ENCODE measurements around the gene FAM217A. TPM values are rescaled to one million over a fixed set of nuclear protein-coding genes. Genes with fewer than 3 reads are reported as not detected.
"Not testable (repeated sequence)": the region's sequence is repeated elsewhere in the genome, so short reads cannot be mapped to it uniquely, and the experiment has no call there.

Gene FAM217A
- total and polyA plus RNA-seq, 10 of the 15 experiments (the other 5 are each of a cell fraction or from before 2014, with no cell fraction given), result 0.09 to 0.11 TPM; not detected in 8

- WGBS (ENCODE audit: insufficient coverage, insufficient replicate concordance, low lambda C conversion rate, missing lambda C conversion rate), result 59% methylated on average over 3 of the region's 3 CpGs
- ChIA-PET SMC1A (ENCODE audit: uncharacterized antibody, unreplicated experiment) (interaction anchor here (0.9 to 1.3 kb wide), 4 partner anchors 9 to 54 kb away, joined by 3 to 5 read pairs (median 4); no protein-coding TSS in a partner anchor), RAD21 (ENCODE audit: unreplicated experiment) (no interaction called here), CTCF (interaction anchor here (0.9 kb wide), 1 partner anchor 43 kb away, joined by 4 read pairs; no protein-coding TSS in a partner anchor), POLR2A (no interaction called here)
- Histone ChIP-seq H3K27me3 (replicated peaks in 1 of 2; ENCODE audit: control insufficient read depth in 2 of 2, insufficient read depth in 2 of 2, low read length in 1 of 2) (no peaks in the 10 kb centered on the region), H3K4me1 (ENCODE audit: control insufficient read depth, insufficient read depth, low read length) (no peaks in the 10 kb centered on the region), H3K4me3 (no peak overlapping the region), H3K9ac (ENCODE audit: control insufficient read depth, insufficient read depth, low read length) (no peak overlapping the region), H3K4me2 (ENCODE audit: control insufficient read depth, insufficient read depth) (no peak overlapping the region), H3K36me3 (ENCODE audit: control insufficient read depth in 2 of 2, insufficient read depth in 2 of 2, low read length in 1 of 2) (peaks cover 0 to 6% of the 10 kb centered on the region in 2 experiments; a peak in 1 of 4 replicates), H3K9me3 (replicated peaks; ENCODE audit: control insufficient read depth, insufficient read depth, low read length) (no peaks in the 10 kb centered on the region), H2AFZ (ENCODE audit: control insufficient read depth, low read depth, low read length) (no peak overlapping the region), H4K20me1 (ENCODE audit: control insufficient read depth, insufficient read depth) (no peaks in the 10 kb centered on the region), H3K27ac (ENCODE audit: control insufficient read depth, insufficient read depth) (no peak overlapping the region), H3K79me2 (ENCODE audit: control insufficient read depth, insufficient read depth, low read length) (no peaks in the 10 kb centered on the region)
- DNase-seq (ENCODE audit: low read depth, low spot score), result no peak
- ATAC-seq, result no peak
- in situ Hi-C loops (cut with MboI) (no loop called here), intact Hi-C loops (cut with micrococcal nuclease; ENCODE audit: unreplicated experiment) (no loop called here)
- no peak for FAIRE-seq
- TF ChIP-seq CHD4 (IDR thresholded peaks at IDR 0.05), result no peak
- no peak for TF ChIP-seq E4F1 (IDR thresholded peaks at IDR 0.05; ENCODE audit: borderline replicate concordance, partially characterized antibody)
- no peak for TF ChIP-seq YBX1 (IDR thresholded peaks at IDR 0.05)
- no peak for TF ChIP-seq NFXL1 (IDR thresholded peaks at IDR 0.05; ENCODE audit: borderline replicate concordance)
- TF ChIP-seq RB1 (IDR thresholded peaks at IDR 0.05; ENCODE audit: borderline replicate concordance), result no peak
- no peak for TF ChIP-seq GABPA (IDR thresholded peaks at IDR 0.05; ENCODE audit: low read depth)
- TF ChIP-seq PRDM15 (CRISPR knock-in tag; IDR thresholded peaks at IDR 0.05), result no peak
- BruUV-seq (replicated peaks), result no TSS peak
Measured at GRCh38 chr6:4112366-4112765, 33.4 kb upstream of the FAM217A start.

GRCh38 chr6:4109363-4109815, 30.5 kb upstream of the FAM217A start:
- H2AFZ ChIP-seq (ENCODE audit: control insufficient read depth, low read depth, low read length); intact Hi-C loops (cut with micrococcal nuclease; ENCODE audit: unreplicated experiment); FAIRE-seq; BruUV-seq (replicated peaks); H3K9ac ChIP-seq (ENCODE audit: control insufficient read depth, insufficient read depth, low read length); ATAC-seq; H3K27me3 ChIP-seq (replicated peaks in 1 of 2; ENCODE audit: control insufficient read depth in 2 of 2, insufficient read depth in 2 of 2, low read length in 1 of 2); H3K79me2 ChIP-seq (ENCODE audit: control insufficient read depth, insufficient read depth, low read length); DNase-seq (ENCODE audit: low read depth, low spot score); H3K9me3 ChIP-seq (replicated peaks; ENCODE audit: control insufficient read depth, insufficient read depth, low read length); RAD21 ChIA-PET (ENCODE audit: unreplicated experiment); H3K27ac ChIP-seq (ENCODE audit: control insufficient read depth, insufficient read depth); H3K4me2 ChIP-seq (ENCODE audit: control insufficient read depth, insufficient read depth); H3K4me1 ChIP-seq (ENCODE audit: control insufficient read depth, insufficient read depth, low read length); H3K4me3 ChIP-seq; H3K36me3 ChIP-seq (ENCODE audit: control insufficient read depth in 2 of 2, insufficient read depth in 2 of 2, low read length in 1 of 2); CTCF ChIA-PET; in situ Hi-C loops (cut with MboI); H4K20me1 ChIP-seq (ENCODE audit: control insufficient read depth, insufficient read depth); POLR2A ChIA-PET: not testable (repeated sequence)
- WGBS (ENCODE audit: insufficient coverage, insufficient replicate concordance, low lambda C conversion rate, missing lambda C conversion rate), result 56% methylated on average over 4 of the region's 4 CpGs
- SMC1A ChIA-PET (ENCODE audit: uncharacterized antibody, unreplicated experiment), result interaction anchor here (0.8 to 1.8 kb wide), 2 partner anchors 30 to 43 kb away, joined by 3 to 4 read pairs; no protein-coding TSS in a partner anchor

Data from GM12878 (cell line).